Forelimb muscle (tissue), 1 donor: Measurements from ENCODE around the gene EMD. TPM values are rescaled to one million over a fixed set of nuclear protein-coding genes. Genes with fewer than 3 reads are reported as not detected.
"Not testable (repeated sequence)": the region's sequence is repeated elsewhere in the genome, so short reads cannot be mapped to it uniquely, and the experiment has no call there.

Source experiments
- DNase-seq: peaks from one replicate; pipeline ENCODE4 v3.0.0-alpha.2; 2013; ENCODE audit warnings: low read depth
- polyA plus RNA-seq: library from polyadenylated mRNA; unstranded; fragments of 120-200 nt; gene quantifications from one replicate; pipeline ENCODE4 v1.2.1, GENCODE V29; 2013; ENCODE audit not compliant: insufficient read length

EMD gene
- polyA plus RNA-seq, 1 donor = 46.8 TPM

GRCh38 chrX:154396363-154396762 lies 17.3 kb downstream of the EMD start:
- DNase-seq = not testable (repeated sequence)

DNA sequence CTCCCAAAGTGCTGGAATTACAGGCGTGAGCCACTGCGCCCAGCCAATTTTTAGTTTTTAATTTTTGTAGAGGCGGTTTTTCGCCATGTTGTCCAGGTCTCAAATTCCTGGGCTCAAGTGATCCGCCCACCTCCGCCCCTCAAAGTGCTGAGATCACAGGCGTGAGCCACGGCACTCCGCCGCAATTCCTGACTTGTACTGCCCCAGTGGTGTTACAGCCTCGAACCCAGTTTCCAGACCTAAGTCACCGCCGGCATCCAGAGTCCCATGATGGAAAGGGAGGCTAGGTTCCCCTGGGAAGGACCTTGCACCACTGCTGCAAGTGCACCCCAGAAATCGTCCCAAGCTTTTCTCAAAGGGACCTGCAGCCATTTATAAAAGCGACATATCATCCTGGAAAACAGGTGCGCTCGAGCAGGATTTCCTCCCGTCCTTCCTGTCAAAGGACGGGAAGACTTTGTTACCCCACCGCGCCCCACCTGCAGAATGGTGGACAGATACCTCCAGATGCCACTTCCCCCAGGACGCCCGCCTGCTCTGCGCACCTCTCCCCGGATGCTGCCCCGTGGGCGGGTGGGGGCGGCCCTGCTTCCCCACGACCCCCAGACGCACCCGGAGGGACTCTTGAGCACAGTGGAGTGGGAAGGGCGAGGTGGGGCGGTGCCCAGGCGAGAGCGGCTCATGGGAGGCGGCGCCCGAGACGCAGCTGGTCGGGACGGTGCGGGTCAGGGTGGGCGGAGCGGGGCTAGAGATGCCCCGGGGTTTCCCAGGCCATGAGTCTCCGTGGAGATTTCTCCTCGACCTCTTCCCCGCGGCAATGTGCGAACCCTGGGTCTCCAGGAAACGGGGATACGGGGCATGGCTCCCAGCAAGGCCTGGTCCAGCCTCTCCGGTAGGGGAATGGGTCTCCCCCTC lies 18.1 kb downstream of the EMD start:
- DNase-seq = no peak

GRCh38 chrX:154397888-154398667 lies 19.0 kb downstream of the EMD start, which contains the start of gene RPL10:
Gene RPL10 (plus strand): TSS chrX:154398377. CDS start chrX:154398520, 143 bp downstream.
- DNase-seq = peak; percentile 94

DNA sequence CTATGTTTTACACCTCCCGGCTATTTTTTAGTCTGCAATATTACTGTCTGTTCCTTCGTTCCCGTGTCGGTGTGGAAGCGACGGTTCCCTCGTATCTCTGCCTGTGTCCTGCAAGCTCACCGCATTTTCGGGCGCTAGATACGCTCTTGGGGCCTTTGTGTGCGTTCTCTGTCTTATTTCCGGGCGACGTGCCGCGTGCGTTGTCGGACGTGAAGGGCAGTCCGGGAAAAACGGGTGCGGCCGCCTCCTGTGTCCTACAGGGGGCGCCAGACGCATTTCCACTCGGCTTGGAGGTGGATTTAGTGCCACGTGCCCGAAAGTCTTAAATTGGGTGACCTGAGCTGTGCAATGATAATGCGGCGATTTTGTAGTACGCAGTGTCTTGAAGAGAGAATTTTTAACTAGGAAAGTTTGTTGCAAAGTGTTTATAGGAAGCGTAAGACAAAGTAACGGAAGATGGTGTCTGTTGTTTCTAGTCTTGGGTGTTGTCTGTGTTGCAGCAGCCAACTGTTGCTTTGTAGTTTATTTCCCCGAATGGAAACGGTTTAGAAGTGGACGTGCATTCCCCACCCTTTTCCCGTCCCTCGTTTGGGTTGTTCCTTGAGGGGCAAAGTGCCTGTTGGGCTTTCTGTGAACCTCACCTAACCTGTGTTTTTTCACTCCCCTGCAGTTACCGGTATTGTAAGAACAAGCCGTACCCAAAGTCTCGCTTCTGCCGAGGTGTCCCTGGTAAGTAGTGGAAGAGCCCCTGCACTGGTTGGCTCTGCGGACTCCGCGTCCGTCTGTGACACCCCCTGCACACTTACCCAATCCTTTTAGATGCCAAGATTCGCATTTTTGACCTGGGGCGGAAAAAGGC lies 19.8 kb downstream of the EMD start:
- no peak for DNase-seq

GRCh38 chrX:154399527-154400368 lies 20.7 kb downstream of the EMD start:
- no peak for DNase-seq

- not testable (repeated sequence) for DNase-seq
Observed at GRCh38 chrX:154400369-154400817, 21.3 kb downstream of the EMD start.

DNA sequence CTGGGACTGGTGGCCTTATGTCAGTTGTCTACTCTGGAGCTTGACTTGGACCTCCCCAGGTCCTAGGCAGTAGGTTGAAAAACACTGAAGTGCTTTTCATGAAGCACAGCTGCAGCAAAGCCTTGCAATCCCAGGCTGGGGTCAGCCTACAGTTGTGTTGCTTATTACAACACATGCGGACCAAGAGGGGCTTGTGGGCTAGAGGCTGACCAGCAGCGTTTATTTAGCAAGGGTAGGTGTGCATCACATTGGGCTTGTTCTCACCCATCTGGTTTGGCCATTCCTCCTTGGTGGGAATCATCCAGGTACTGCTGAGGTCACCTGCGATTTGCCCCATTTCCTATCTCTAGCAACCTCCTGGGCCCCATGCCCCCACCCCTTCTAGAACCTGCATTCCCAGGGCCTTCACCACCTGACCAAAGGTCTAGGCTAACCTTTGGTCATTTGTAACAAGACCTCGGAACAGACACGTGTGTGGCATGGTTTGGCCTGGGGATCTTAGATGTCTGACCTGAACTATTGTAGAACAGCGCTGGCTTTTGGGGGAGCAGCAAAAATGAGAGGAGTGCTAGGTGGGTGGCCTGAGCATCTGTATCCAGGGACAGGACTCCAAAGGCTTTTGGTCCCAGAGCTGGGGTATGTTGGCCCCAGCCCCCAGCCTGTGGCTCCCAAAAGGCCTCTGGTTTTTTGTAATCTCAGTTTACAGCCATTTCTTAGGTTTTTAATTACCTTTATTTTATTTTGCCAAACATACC lies 22.1 kb downstream of the EMD start:
- no peak for DNase-seq

DNA sequence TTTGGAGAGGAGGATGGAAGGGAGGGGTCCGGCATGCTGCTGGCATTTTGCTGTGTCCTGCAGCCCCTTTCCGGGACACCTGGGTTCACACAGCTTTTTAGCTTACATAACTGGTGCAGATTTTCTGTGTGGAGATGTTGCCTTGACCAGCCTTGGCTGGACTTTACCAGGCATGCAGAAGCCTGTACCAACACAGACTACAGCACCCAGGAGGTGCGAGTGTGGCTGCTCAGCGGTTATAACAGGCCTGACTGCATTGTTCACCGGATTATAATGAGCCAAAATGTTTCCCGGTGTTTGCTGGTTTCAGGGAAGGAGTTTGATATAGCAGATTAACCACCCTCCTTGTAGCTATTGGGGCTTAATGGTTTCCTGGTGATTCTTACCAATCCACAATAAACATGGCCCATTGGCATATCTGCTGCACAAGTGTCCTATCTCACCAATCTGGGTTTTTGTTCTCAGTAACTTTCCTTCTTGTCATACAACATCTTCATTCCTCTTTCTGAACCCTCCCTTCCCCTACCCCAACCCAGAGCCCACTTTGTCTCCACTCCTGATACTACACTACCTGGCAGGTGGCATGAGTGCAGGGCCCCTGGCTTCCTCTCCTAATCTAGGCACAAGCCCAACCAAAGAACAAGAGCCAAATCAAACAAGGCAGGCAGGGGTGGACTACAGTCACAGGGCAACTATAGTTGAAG lies 23.0 kb downstream of the EMD start:
- DNase-seq = no peak

- no peak for DNase-seq
Observed at GRCh38 chrX:154402622-154403127, 23.6 kb downstream of the EMD start.

- DNase-seq = no peak
Observed at GRCh38 chrX:154403192-154403591, 24.1 kb downstream of the EMD start.

DNA sequence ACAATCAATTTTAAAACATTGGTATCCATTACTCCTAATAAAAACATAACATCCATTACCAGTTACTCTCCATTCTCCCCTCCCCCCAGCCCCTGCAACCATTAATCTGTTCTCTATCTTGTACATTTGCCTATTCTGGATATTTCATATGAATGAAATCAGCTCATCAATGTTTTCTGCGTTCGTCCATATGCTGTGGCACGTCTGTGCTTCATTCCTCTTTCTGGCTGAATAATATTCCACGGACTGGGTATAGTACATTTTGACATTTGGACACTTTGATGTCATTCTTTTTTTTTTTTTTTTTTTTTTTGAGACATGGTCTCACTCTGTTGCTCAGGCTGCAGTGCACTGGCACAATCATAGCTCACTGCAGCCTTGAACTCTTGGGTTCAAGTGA lies 24.8 kb downstream of the EMD start:
- no peak for DNase-seq

DNA sequence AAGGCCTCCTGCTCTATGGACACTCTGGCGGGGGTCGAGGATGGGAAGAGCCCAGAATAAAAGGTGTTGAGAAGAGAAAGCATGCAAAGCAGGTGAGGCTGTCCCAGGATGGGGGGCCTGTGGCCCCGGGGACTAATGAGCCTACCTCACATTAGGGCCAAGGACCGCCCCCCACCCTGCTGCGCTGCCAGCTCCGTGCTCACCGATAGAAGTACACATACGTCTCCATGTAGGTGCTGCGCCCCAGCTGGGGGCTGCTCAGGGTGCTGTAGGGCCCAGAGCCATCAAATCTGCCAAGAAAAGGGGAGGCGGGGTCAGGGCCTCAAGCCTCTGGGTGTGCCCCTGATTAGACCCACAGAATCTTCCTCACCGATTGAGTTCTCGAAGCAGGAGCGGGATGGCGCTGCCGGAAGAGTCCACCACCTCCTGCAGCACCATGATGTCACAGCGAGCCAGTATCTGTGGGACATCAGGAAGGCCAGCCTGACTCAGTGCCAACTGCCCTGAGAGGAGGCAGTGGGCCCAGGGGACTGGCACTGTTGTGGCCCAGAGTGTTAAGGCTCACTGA lies 25.6 kb downstream of the EMD start:
- DNase-seq = no peak

GRCh38 chrX:154408659-154409221 lies 29.6 kb downstream of the EMD start:
- DNase-seq = no peak

- no peak for DNase-seq
Observed at GRCh38 chrX:154409222-154409871, 30.3 kb downstream of the EMD start, which contains the start of gene DNASE1L1. Gene DNASE1L1 (minus strand): TSS chrX:154409254. CDS start chrX:154405568, 3,686 bp downstream.

DNA sequence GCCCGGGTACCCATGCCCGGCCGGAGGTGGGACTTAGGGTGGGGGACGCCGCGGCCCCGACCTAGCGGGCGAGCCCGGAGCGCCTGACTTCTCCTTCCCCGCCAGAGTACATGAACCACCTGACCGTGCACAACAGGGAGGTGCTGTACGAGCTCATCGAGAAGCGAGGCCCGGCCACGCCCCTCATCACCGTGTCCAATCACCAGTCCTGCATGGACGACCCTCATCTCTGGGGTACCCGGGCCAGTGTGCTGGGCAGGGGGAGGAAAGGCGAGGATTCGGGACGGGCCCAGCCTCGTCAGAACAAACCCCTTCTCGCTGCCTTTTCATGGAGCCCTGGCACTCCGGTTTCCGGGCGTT lies 32.9 kb downstream of the EMD start:
- DNase-seq = no peak

- no peak for DNase-seq
Observed at GRCh38 chrX:154412468-154412867, 33.4 kb downstream of the EMD start.

DNA sequence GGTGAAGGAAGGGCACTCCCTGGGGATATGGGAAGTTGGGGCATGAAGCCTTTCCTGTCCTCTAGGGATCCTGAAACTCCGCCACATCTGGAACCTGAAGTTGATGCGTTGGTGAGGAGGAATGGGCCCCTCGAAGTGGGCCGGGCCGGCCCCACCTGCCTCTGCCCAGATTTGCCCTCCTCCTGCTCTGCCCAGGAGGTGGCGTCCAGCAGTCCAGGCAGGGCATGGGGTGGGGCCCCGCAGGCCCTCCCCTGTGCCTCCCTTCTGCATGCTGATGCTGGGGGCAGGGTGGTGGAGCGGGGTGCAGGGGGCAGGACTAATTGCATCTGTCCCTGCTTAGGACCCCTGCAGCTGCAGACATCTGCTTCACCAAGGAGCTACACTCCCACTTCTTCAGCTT lies 34.0 kb downstream of the EMD start:
- no peak for DNase-seq

DNA sequence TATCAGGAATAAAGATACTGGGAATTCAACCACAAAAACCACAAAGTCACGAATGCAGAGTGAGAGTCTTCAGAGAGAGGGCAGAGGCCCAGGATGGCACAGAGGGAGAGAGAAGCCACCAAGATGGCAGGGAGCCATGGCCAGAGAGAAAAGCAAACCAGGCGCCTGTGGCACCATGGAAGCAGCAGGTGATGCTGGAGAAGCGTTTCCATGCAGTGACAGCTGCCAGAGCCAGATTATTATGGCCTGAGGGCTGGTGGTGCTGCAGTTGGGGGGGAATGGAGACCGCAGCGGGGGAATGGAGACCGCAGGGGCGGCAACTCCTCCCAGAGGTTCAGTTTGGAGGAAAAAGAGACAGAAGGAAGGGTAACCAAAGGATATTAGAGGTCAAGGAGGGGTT lies 38.1 kb downstream of the EMD start:
- no peak for DNase-seq
